Peyer's patch (tissue), 4 donors: ENCODE data around the gene C3orf52.

Source experiments
- CTCF ChIP-seq, 6 experiments: fragments of 450-650 bp in 4 of 6; fragments of 200-600 bp in 2 of 6; sonication (generic) in 1 of 6; IDR thresholded peaks; one replicate each; pipeline ENCODE4 v1.5.1; 2017 to 2019; ENCODE audit warnings: antibody characterized with exemption in 6 of 6, mild to moderate bottlenecking in 3 of 6, moderate library complexity in 1 of 6
- POLR2A ChIP-seq, 2 donors: fragments of 450-650 bp; IDR thresholded peaks; one replicate each; pipeline ENCODE4 v1.5.1; 2017; ENCODE audit warnings: antibody characterized with exemption in 2 of 2, mild to moderate bottlenecking in 2 of 2, moderate library complexity in 2 of 2

- TF ChIP-seq CTCF (IDR thresholded peaks at IDR 0.05) (no peak), POLR2A (IDR thresholded peaks at IDR 0.05) (no peak)
These were observed 81.6 kb downstream of the C3orf52 start for GRCh38 chr3:112167758-112168157.
